ENCODE measurements around the gene LIPA. TPM values are rescaled to one million over a fixed set of nuclear protein-coding genes. Genes with fewer than 3 reads are reported as not detected.

The LIPA gene
- total RNA-seq, 1 donor from 2014 or later = 40.9 TPM

DNA sequence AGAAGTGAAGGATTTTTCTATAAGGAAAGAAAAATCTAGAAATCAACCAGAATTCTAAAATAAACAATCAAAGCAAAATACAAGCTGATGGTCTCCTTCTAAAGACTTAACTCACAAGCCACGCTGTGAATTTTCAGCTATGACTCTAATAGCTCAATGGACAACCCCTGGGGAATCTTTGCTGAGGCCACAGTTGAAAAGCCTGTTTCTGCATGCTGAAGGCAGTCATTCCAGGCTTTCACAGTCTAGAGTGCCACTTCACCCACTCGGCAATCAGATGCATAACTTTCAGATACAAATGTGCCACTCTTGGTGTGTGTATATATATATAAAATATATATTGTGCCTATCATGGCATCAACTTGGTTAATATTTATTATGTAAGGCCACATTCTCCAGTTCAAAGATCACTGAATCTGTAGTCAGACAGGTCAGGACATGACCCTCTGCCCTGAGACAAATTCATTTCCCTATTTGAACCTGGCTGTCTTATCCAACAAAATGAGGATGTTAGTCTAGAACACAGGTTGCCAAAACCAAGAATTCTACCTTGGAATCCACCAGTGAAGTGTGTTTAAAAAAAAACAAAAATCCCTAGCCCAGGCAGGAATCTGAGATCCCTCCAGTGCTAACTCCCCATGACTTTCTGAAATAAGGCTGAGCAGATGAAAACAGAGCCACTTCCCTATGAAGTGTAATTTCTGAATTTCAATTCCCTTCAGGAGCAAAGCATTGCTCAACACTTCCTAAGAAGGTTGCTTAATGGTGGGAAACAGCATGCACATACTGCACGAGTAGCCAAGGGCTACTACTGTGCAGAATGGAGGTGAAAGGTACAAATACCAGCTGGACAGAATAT is 9.9 kb downstream of the LIPA start:
- no peak for DNase-seq (ENCODE audit: low read depth, low spot score)

DNA sequence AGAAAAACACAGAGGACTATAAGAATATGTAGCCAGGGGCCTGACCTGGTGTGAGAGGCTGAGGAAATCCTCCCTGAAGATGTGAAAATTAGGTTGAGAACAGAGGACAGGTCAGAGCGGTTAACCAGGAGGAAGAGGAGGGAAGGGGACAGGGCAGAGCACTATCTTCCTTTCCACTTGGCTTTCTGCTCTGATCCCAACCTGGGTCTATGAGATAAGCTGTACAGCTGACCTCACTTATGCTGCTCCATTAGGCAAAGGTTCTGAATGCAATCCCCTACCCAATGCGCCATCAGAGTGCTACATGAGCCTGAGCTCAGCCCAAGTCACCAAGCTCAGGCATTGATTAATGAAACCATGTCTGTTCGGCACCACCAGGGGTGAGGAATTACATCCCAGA is 10.5 kb downstream of the LIPA start:
- DNase-seq (ENCODE audit: low read depth, low spot score) = no peak

DNA sequence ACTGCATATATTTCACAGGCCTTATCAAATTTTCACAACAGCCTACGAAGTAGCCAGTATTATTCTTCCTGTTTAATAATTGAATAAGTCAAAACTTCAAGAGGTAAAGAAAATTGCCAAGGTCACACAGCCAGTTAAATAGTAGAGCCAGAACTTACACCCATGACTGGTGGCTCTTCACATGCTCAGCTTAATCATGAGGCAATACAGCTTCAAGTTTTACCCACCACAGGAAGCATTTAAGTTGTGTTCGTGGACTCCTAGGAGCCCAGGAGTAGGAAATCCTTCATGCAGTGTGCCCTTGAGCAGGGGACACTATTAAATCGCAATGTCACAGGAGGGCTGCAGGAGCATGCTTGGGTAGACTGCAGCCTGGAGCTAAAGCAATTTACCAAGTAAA is 11.1 kb downstream of the LIPA start:
- no peak for DNase-seq (ENCODE audit: low read depth, low spot score)

DNA sequence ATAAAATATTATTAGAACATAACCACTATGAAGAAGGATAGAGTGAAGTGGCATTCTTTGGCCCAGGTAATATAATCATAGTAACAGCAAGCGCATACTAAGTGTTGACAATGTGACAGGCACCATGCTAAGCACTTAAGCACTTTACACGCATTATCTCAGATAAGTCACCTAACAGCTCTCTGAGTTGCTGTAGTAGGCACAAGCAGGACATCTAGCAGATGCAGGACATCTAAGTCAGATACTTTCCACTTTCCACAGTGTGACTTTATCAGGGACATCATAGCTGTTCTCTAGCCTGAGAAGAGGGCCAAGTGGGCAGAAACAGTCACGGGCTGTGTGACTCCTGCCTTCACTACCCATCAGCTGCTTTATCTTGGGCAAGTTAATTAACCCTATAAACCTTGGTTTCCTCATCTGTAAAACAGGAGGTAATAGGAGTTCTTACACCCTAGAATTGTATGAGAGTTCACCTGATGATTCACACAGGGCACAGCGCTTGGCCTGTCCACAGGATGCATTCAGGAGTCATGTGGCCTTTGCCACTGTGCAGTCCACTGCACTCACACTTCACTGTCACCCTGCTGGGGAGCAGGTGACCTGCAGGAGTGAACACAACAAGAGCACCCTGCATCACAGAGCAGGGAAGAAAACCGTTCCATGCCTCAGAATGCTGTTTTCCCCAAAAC is 12.5 kb downstream of the LIPA start:
- no peak for DNase-seq (ENCODE audit: low read depth, low spot score)

DNA sequence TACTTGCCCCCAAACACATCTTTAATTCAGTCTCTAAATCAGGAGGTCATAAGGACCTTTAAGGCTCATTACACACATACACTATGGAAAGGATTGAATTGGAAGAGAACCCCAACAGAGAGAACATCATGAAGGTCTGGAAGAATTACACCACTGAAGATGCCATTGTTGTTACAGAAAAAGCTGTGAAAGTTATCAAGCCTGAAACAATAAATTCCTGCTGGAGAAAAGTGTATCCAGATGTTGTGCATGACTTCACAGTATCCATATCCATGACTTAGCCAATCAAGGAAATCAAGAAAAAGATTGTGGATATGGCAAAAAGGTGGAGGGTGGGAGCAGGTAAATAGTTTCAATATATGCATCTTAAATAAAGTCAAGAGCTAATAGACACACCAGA is 13.7 kb downstream of the LIPA start:
- DNase-seq (ENCODE audit: low read depth, low spot score) = no peak

DNA sequence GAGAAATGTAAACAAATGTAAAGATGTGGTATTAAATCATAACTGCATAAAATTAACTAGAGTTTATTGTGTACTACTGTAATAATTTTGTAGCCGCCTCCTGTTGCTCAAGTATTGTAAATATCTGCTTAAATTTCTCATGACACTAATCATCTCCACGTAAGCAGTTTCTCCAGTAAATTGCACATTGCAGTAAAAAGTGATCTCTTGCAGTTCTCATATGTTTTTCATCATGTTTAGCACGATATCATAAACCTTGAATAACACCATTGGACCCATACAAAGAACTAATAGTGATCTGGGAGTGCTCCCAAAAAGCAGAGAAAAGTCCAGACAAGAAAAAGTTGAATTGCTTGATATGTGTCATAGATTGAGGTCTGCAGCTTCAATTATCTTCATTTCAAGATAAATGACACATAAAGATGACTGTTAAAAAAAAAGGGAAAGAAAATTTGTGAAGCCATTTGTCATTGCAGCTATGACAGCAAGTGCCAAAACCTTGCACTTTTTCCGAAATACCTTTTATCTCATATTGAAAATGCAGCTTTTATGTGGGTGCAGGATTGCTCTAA is 15.3 kb downstream of the LIPA start:
- no peak for DNase-seq (ENCODE audit: low read depth, low spot score)

DNA sequence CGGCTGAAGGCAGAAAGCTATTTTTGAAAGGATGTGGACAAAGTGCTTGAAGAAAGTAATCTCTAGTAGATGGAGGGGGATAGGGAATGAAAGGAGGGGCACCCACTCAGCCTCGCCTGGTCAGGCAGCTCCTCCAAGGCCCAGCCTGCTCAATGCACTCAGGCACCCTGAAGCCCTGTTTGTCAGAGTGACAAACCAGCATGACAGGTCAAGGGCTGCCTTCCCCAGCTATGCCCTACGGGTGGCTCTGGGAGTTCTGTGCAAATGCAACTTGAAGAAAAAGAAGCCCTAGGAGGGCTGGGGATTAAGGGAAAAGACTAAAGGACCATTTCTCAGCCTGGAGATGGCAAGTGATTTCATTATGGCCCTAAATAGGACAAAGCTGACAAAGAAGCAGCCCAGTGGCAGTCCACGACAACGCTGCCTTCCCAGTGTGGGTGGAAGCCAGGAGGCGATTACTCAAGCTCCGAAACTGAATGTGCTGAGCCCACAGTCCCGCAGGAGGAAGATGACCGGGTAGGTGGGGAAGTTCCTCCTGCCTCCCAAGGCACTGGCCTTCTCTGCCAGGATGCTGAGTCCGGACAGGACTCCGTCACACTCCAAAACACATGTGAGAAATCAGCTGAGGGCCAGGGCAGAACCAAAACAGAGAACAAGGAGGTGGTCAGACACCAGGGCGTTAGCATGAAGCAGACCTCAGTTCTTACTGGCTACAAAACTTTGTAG is 16.3 kb downstream of the LIPA start:
- no peak for DNase-seq (ENCODE audit: low read depth, low spot score)

DNA sequence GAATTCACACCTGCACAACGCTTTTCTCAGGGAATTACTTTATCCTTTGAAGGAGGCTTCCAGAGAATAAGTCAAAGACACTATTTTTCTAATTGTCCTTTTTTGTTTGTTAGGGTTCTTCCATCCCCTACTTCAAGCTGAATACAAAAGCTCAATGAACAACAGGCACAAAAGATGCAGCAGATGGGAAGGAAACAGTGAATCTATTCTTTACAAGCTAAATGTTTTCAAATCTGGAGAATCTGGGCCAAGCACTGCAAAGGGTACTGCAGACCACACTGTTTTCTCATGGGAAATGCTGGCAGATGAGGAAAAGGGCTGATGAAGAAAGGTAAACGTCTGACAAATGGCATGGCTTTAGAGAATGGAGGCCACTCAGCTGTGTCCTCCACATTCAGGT is 18.5 kb downstream of the LIPA start:
- no peak for DNase-seq (ENCODE audit: low read depth, low spot score)

DNA sequence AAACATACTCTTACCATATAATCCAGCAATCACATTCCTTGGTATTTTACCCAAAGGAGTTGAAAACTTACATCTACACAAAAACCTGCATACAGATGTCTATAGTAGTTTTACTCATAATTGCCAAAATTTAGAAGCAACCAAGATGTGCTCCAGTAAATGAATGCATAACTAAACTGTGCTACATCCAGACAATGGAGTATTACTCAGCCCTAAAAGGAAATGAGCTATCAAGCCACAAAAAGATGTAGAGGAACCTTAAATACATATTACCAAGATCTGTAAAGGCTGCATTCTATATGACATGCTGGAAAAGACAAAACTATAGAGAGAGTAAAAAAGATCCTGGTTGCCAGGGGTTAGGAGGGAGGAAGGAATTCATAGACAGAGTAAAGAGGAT is 22.6 kb downstream of the LIPA start:
- no peak for DNase-seq (ENCODE audit: low read depth, low spot score)

DNA sequence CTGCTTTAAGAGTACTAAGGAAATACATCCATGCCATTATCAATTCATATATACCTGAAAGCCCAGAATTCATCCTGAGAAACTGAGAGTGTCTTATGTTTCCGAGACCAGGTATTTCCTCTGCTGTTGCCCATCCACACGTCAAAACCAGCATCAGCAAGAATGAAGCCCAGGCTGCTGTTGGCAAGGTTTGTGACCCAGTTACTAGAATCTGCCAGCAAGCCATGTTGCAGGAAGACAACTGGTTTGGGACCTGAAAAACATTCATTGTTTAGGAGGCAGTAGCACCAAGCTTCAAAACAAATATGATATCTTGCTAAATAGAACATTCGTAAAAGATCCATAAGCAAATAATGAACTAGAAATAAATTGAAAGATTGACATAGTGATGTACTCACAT is 23.4 kb downstream of the LIPA start:
- no peak for DNase-seq (ENCODE audit: low read depth, low spot score)

DNA sequence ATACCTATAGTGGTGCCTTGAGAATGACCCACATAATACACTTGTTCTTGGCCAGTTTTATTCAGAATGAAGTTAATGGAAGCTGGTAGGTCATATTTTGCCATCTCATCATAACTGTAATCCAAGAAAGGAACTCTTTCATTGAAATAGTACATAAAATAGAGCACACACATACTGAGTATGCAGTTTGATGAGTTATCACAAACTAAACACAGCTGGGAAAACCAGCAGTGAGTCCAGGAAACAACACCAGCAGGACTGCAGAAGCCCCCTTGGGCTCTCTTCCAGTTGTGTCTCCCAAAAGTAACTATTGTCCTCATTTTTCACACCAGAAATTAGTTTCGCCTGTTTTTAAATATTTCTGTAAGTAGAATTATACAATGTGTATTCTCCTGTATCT is 24.7 kb downstream of the LIPA start:
- no peak for DNase-seq (ENCODE audit: low read depth, low spot score)

DNA sequence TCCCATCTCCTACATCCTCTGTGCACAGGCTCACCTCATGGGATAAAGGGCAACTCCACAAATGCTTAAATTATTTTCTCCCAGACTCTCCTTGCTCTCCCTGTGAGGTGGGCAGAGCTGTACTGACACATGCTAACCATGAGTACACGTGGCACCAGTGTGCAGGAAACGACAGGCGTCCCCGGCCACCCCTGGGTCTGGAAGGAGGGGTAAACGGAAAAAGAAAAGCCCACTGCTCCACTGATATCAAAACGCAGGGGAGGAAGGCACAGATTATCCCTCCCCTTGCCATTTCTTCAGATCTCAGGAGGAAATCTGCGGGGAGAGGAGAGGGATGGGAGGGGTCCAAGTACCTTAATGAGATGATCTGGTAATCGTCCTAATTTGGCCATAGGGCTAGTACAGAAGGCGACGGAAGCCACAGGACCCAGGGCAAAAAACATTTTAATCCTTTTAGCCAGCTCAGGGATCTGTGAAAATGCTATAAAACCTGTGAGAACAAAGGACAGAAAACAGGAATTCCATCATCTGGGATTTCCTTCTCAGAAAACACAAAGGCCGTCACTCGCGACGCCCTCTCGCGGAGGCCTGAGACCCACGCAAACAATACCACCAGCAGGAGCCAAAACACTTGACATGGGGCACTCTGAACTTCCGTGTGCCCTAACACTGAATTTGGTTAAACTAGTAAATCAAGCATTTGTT is 26.7 kb downstream of the LIPA start:
- DNase-seq (ENCODE audit: low read depth, low spot score) = peak; percentile 41

DNA sequence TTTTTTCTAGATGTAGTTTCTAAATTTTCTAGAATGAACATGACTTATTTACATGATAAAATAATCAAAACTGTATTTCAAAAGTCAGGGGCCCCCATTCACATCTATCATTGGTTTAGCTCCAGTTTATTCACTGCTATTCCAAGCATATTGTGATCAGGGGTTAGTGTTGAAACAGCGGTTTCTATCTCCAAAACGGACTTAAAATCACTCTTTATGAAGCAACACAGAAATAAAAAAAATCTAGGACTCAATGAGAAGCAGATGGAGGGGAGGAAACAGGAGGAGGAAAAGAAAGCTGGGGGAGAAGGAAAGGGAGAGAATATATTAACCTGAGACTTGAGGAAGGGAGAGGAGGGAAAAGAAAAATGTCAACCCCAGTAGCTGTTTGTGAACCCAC is 29.7 kb downstream of the LIPA start:
- no peak for DNase-seq (ENCODE audit: low read depth, low spot score)

DNA sequence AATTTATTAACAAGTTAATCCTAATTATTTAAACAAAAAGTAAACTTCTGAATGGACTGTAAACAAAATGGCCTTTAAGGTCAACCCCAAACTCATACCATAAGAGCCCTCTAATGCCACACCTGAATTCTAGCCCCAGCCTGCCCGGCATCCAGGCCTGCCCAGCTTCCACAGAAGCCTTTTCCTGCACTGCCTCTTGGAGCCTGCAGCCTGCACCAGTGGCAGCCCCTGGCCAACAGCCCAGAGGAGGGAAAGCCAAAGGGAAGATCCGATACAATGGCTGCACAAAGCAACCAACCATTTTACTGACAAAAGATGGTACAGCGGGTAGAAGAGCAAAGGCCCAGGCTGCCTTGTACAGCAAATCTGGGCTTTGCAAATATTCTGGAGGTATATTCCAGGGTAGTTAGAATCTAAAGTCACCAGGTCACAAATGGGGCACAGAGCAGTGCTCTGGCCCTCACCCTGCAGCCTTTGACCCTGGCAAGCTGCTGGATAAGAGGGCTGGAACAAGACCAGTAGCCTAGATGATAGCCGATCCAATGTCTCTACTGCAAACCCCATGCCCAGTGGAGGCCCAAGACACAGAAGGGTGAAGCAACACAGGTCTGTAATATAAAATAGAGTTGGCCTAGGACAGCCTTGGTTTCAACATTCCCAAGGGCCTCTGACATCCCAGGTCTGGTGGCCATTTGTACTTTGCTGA is 31.9 kb downstream of the LIPA start:
- DNase-seq (ENCODE audit: low read depth, low spot score) = no peak

DNA sequence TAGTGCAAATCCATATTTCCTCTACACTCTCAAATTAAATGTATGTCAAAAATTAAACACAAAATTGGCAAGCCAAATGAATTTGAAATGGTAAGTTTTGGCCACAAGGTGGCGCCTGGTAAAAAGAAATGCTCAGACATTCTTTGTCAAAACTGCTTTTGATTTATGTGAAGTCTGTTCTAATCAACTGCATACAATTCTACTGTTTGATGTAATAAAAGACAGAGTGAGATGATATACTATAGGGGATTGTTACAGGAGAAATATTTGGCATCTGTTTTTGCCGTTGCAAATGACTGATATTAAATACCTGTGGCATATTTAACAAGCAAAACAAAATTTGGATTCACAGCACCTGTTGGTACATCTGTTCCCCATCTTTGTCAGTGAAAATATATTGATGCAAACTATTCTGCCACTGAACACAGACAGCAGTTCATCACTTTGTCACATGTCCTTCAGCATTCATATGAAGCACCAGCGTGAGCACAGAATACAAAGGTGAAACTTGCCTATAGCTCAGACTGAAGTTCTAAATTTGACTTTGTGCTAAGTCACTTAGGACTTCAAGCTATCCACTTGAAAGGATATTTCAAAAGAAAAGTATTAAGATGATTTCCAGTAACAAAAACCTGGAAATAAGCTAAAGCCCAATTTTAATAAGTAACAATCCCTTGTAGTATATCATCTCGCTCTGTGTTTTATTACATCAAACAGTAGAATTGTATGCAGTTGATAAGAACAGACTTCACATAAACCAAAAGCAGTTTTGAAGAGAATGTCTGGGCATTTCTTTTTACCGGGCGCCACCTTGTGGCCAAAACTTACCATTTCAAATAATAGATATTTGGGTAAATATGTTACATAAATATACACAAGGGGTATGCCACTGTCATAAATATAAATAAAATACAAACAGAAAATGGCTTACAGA is 34.3 kb downstream of the LIPA start:
- no peak for DNase-seq (ENCODE audit: low read depth, low spot score)

DNA sequence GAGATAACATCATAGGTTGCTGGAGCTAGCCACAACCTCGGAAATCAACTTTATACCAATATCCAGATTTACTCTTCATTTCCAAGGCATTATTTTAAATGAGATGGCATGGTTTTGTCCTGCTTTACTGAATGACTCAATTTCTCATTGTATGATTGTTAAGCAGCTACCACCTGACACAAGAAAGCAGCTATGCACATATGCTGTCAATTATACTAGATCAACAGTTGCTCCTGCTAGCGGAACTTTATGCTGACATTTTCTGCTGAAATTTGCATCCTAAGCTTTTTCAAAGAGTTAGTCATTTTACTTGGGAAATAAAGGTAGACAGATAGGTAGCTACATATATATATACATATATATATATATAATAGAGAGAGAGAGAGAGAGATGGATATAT is 35.5 kb downstream of the LIPA start:
- no peak for DNase-seq (ENCODE audit: low read depth, low spot score)

DNA sequence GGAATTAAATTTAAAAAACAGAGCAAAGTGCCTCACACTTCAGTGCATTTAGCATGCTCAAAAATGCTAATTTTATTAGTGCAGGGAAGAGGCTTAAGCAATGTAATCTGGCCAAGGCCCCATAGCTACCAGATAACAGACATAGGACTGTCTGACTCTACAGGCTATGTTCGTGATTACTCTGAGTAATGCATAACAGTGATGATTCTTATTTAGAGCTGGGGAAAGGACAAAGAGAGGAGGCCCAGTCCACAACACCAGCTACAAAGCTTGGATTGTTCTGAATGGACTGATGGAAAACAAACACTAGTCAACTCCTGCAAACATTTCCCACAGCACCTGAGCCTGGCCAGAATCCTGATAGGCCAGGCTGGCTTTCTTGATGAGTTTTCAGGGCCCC is 36.1 kb downstream of the LIPA start:
- DNase-seq (ENCODE audit: low read depth, low spot score) = no peak

DNA sequence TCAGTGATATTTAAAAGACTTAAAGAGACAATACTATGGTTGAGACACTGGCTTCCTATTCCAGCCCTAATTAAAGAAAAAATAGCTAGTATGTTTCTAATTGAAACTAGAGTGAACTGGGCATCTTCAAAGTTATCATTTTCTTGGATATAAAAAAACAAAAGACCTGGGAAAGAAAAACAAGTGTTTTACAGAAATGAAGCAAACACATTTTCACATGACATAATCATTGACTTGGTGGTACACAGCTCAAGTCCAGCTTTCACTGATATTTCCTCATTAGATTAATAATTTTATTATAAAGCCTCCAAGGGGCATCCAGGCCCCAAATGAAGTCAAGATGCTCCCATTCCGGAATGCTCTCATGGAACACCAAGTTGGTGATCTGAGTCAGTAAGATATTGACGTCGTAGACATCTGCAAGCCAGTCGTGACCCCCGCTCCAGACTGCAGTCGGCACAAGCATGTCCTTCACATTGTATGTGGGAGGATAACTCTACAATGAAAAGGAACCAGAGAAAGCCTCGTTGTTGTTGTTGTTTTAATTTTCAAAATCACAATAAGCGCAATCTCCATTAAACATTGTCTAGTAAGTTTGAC is 36.9 kb downstream of the LIPA start:
- DNase-seq (ENCODE audit: low read depth, low spot score) = no peak

DNA sequence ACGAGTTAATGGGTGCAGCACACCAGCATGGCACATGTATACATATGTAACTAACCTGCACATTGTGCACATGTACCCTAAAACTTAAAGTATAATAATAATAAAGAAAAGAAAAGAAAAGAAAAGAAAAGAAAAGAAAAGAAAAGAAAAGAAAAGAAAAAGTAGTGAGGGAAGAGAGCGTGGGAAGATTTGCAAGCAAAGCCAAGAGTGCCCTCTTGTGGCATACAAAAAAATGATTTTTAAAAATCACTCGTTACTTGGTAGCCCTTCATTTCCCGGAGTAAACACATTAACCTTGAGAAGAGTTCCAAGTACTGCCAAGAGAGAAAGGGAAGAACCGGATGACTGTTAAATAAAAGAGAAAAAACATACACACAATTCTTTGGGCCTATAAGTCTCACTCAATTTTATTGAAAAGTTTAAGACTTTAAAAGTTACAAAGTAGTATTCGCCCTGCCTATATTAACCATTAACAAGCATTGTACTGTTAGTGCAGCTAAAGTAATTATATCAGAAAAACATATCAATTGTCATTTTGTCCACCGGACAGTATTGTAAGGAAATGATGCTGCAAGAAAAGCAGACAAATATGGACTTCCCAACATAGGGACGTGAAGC is 38.3 kb downstream of the LIPA start:
- no peak for DNase-seq (ENCODE audit: low read depth, low spot score)

Data from pulmonary artery endothelial cell (primary cell).